GM19372 (cell line): ENCODE measurements around the gene SPATA31E1.

Experiments used
- ATAC-seq: cut with Tn5 transposase; IDR thresholded peaks from one replicate; pipeline ENCODE4 v1.9.1; 2021; ENCODE audit warnings: mild to moderate bottlenecking, low read depth, moderate library complexity; ENCODE audit not compliant: unreplicated experiment

Gene SPATA31E1

GRCh38 chr9:87862536-87863268 lies 20.0 kb upstream of the SPATA31E1 start:
- no peak for ATAC-seq

- no peak for ATAC-seq
Measured at GRCh38 chr9:87863882-87864465, 18.7 kb upstream of the SPATA31E1 start.

- no peak for ATAC-seq
Measured at GRCh38 chr9:87864915-87865314, 17.8 kb upstream of the SPATA31E1 start.

- ATAC-seq, result no peak
Measured at GRCh38 chr9:87865626-87866025, 17.1 kb upstream of the SPATA31E1 start.

GRCh38 chr9:87867391-87867790 lies 15.3 kb upstream of the SPATA31E1 start:
- no peak for ATAC-seq

GRCh38 chr9:87868175-87868574 lies 14.5 kb upstream of the SPATA31E1 start:
- ATAC-seq, result no peak

- no peak for ATAC-seq
Measured at GRCh38 chr9:87868635-87869034, 14.0 kb upstream of the SPATA31E1 start.

GRCh38 chr9:87869082-87869481 lies 13.6 kb upstream of the SPATA31E1 start:
- no peak for ATAC-seq

- ATAC-seq, result no peak
Measured at GRCh38 chr9:87871425-87872078, 11.1 kb upstream of the SPATA31E1 start.

GRCh38 chr9:87872079-87872624 lies 10.5 kb upstream of the SPATA31E1 start:
- no peak for ATAC-seq

- ATAC-seq, result no peak
Measured at GRCh38 chr9:87873607-87874303, 8.9 kb upstream of the SPATA31E1 start.

GRCh38 chr9:87874304-87874623 lies 8.4 kb upstream of the SPATA31E1 start:
- no peak for ATAC-seq

- no peak for ATAC-seq
Measured at GRCh38 chr9:87875060-87875459, 7.6 kb upstream of the SPATA31E1 start.

- no peak for ATAC-seq
Measured at GRCh38 chr9:87875831-87876545, 6.7 kb upstream of the SPATA31E1 start.

GRCh38 chr9:87876708-87877107 lies 6.0 kb upstream of the SPATA31E1 start:
- ATAC-seq, result no peak

- ATAC-seq, result no peak
Measured at GRCh38 chr9:87878989-87879511, 3.6 kb upstream of the SPATA31E1 start.

- ATAC-seq, result no peak
Measured at GRCh38 chr9:87880116-87880515, 2.6 kb upstream of the SPATA31E1 start.

- ATAC-seq, result no peak
Measured at GRCh38 chr9:87880683-87881082, 2.0 kb upstream of the SPATA31E1 start.

GRCh38 chr9:87883274-87883673 lies 597 bp downstream of the SPATA31E1 start:
- ATAC-seq, result no peak

GRCh38 chr9:87883990-87884389 lies 1.3 kb downstream of the SPATA31E1 start:
- ATAC-seq, result no peak
